T-helper 17 cell (primary cell): ENCODE measurements around the gene USB1. TPM values are rescaled to one million over a fixed set of nuclear protein-coding genes. Genes with fewer than 3 reads are reported as not detected.

ENCODE experiments used
- ATAC-seq: fragments of 150-1000 bp; cut with Tn5 transposase; 2 replicates; pipeline ENCODE4 v1.10.0; 2021; ENCODE audit warnings: mild to moderate bottlenecking, moderate library complexity
- DNase-seq, 3 donors: peaks; one replicate each; pipeline versions ENCODE4 v3.0.0 to v3.0.0-alpha.2; 2020 to 2021
- H3K9me3 ChIP-seq: one replicate; pipeline ENCODE4 v1.7.0; 2013; ENCODE audit warnings: low read length, mild to moderate bottlenecking; ENCODE audit not compliant: control insufficient read depth, poor library complexity, severe bottlenecking
- H3K27ac Mint-ChIP-seq: one replicate; pipeline ENCODE4 v1.8.0; 2022; ENCODE audit warnings: mild to moderate bottlenecking, moderate library complexity, mixed read lengths
- H3K27me3 Mint-ChIP-seq: one replicate; pipeline ENCODE4 v1.8.0; 2022; ENCODE audit warnings: mixed read lengths
- H3K36me3 Mint-ChIP-seq: one replicate; pipeline ENCODE4 v1.8.0; 2022; ENCODE audit warnings: low read depth, mixed read lengths
- H3K4me1 Mint-ChIP-seq: one replicate; pipeline ENCODE4 v1.8.0; 2022; ENCODE audit warnings: mild to moderate bottlenecking, mixed read lengths
- H3K4me3 Mint-ChIP-seq: one replicate; pipeline ENCODE4 v1.8.0; 2022; ENCODE audit warnings: mild to moderate bottlenecking, moderate library complexity, mixed read lengths
- total RNA-seq, 4 donors: library from RNA in 2 of 4; stranded (reverse) in 2 of 4; gene quantifications; one replicate each; pipeline ENCODE4 v1.2.3 and lab custom pipeline; 2022 to 2026

The USB1 gene
- total RNA-seq, 2 donors from 2014 or later = 34.1 to 35.7 TPM

- H3K9me3 ChIP-seq = no peaks in the 10 kb centered on the region
- Mint-ChIP-seq H3K4me3 (no peak overlapping the region), H3K27me3 (no peaks in the 10 kb centered on the region), H3K36me3 (no peaks in the 10 kb centered on the region), H3K4me1 (no peaks in the 10 kb centered on the region), H3K27ac (no peak overlapping the region)
- ATAC-seq = no peak
- no peak for DNase-seq
These were observed 39.9 kb downstream of the USB1 start for GRCh38 chr16:58040945-58041627.

DNA sequence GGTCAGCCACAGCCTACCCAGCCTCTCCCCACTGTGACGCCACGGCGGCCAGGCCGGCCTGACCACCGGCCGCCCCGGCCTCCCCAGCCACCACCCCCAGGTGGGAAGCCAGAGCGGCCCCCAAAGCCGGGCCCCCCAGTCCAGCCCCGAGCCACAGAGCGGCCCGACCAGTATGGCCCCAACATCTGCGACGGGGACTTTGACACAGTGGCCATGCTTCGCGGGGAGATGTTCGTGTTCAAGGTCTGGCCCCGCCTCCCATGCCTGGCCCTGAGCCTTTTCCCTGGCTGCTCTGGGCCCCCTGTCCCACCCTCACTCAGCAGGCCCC, 40.4 kb downstream of the USB1 start:
- Mint-ChIP-seq H3K27me3 (no peaks in the 10 kb centered on the region), H3K36me3 (no peaks in the 10 kb centered on the region), H3K4me1 (no peaks in the 10 kb centered on the region), H3K4me3 (no peak overlapping the region), H3K27ac (no peak overlapping the region)
- DNase-seq (no peak), ATAC-seq (no peak)
- no peaks in the 10 kb centered on the region for H3K9me3 ChIP-seq

DNA sequence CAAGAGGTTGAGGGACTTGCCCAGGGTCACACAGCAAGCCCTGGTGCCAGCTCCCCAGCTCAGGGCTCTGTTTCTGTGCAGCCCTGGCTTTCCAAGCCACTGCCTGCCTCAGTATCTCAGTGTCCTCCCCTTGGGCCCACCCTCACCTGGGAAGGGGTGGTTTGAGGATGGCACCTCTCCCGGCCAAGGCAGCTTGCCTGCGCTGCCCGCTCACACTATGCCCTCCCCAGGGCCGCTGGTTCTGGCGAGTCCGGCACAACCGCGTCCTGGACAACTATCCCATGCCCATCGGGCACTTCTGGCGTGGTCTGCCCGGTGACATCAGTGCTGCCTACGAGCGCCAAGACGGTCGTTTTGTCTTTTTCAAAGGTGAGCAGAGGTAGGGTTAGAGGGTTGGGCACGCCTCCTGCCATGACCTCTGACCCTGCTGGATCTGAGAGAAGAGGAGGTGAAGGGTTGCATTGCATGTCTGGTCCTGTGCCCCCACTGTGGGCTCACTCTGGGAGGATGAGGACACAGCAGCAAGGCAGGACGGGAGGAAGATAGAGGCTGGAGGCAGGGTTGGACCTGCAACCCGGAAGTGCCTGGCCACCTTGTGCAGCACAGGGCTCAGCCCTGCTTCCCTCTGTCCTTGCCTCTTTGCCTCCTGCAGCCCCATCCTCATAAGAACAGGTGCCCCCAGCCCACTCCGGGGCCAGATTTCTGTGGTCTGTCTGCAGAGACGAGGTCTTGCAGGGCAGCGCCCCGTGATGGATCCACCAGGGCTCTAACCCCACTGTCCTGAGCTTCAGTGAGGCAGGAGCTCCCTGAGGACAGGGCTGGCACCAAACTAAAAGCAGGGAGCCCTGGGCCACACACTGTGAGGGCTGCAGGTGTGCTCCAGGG, 41.0 kb downstream of the USB1 start:
- ATAC-seq = no peak
- no peak overlapping the region for H3K4me3 Mint-ChIP-seq

DNA sequence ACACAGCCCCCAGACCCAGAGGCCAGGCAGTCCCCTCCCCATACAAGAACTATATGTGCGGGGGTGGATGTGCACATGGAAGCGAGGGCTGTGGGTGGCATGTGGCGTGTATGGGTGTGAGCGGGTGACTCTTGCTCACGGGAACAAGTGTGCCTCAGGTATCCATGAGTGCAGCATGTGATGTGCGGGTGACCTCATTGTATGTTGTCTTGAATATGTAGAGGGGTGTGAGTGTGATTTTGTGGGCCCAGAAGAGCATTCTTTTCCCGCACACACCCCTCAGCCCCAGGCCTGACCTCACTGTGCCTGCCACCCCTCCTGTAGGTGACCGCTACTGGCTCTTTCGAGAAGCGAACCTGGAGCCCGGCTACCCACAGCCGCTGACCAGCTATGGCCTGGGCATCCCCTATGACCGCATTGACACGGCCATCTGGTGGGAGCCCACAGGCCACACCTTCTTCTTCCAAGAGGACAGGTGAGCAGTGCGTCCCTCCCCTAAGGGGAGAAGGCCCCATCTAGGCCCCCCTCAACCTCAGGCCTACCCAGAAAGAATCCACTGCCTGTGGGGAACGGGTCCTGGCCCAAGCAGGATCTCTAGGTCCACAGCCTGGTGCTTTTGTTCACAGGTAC, 41.8 kb downstream of the USB1 start:
- Mint-ChIP-seq H3K27ac (no peak overlapping the region), H3K27me3 (no peaks in the 10 kb centered on the region), H3K4me1 (no peaks in the 10 kb centered on the region), H3K4me3 (no peak overlapping the region), H3K36me3 (no peaks in the 10 kb centered on the region)
- ATAC-seq (no peak), DNase-seq (no peak)
- H3K9me3 ChIP-seq = no peaks in the 10 kb centered on the region

More for the DNA sequence above, 41.0 kb downstream of the USB1 start:
- H3K4me1 Mint-ChIP-seq = no peaks in the 10 kb centered on the region
- H3K36me3 Mint-ChIP-seq = no peaks in the 10 kb centered on the region
- no peaks in the 10 kb centered on the region for H3K9me3 ChIP-seq
- H3K27me3 Mint-ChIP-seq = no peaks in the 10 kb centered on the region
- no peak overlapping the region for H3K27ac Mint-ChIP-seq
- DNase-seq = no peak

DNA sequence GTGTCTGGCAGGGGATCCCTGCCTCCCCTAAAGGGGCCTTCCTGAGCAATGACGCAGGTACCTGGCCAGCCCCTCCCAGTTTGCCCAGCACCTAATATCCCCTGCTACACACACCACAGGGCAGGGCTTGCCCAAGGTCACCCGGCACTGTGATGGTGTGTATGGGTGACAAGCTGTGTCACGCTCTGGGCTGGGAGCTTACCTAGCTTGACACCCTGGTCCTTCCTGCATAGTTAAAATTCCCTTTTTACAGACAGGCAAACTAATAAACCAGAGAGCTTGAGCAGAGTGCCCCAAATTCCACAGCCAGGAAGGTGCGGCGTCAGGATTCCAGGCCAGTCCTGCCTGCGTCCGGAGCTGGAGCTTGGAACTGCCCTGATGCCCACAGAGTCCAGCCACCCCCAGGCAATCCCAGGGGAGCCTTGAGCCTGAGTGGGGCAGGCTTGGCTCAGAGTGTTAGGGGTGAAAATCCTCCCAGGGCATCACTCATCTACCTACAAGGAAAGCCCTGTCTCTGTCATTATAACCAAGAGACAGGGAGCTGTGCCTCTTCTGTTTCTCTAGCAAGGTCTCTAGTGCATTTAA, 42.5 kb downstream of the USB1 start:
- ATAC-seq (no peak), DNase-seq (no peak)
- no peaks in the 10 kb centered on the region for H3K27me3 Mint-ChIP-seq
- H3K36me3 Mint-ChIP-seq = no peaks in the 10 kb centered on the region
- no peaks in the 10 kb centered on the region for H3K9me3 ChIP-seq
- H3K4me1 Mint-ChIP-seq = no peaks in the 10 kb centered on the region
- H3K4me3 Mint-ChIP-seq = no peak overlapping the region
- no peak overlapping the region for H3K27ac Mint-ChIP-seq

DNA sequence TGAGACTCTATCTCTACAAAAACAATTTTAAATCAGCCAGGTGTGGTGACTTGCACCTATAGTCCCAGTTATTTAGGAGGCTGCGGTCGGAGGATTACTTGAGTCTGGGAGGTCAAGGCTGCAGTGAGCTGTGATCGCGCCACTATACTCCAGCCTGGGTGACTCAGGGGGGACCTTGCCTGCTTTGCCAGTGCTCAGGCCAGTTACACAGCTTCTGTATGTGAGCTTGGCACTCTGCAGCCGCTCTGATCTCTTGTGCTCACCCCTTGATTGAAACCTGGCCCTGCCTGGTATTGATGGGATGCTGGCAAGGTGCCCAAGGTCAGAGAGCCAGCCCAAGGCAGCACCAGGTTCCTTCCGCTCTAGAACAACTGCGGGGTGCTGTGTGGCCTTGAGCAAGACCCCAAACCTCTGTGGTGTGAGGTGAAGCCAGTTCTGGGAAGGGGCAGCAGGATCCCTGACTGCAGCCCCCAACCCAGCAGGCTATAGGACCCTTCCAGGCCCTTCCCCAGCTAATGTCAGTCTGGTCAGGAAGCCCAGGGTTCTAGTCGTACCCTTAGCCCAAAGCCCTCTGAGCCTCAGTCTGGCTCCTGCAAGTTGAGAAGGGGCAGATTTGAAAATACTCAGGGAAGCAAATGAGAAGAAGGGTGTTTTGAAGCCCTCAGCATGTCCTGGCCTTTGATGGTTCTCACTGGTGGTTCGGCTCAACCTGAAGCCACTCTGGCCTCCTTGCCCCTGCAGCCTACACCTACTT, 43.2 kb downstream of the USB1 start:
- Mint-ChIP-seq H3K27me3 (no peaks in the 10 kb centered on the region), H3K4me3 (no peak overlapping the region), H3K27ac (no peak overlapping the region), H3K36me3 (no peaks in the 10 kb centered on the region), H3K4me1 (no peaks in the 10 kb centered on the region)
- ATAC-seq (no peak), DNase-seq (no peak)
- no peaks in the 10 kb centered on the region for H3K9me3 ChIP-seq

DNA sequence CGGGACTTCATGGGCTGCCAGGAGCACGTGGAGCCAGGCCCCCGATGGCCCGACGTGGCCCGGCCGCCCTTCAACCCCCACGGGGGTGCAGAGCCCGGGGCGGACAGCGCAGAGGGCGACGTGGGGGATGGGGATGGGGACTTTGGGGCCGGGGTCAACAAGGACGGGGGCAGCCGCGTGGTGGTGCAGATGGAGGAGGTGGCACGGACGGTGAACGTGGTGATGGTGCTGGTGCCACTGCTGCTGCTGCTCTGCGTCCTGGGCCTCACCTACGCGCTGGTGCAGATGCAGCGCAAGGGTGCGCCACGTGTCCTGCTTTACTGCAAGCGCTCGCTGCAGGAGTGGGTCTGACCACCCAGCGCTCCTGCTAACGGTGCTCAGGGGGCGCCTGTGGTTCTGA, 43.9 kb downstream of the USB1 start:
- Mint-ChIP-seq H3K27ac (no peak overlapping the region), H3K27me3 (no peaks in the 10 kb centered on the region), H3K4me1 (no peaks in the 10 kb centered on the region), H3K4me3 (no peak overlapping the region), H3K36me3 (no peaks in the 10 kb centered on the region)
- H3K9me3 ChIP-seq = no peaks in the 10 kb centered on the region
- DNase-seq (no peak), ATAC-seq (no peak)

GRCh38 chr16:58046054-58046881, 45.1 kb downstream of the USB1 start:
- DNase-seq = no peak
- no peaks in the 10 kb centered on the region for H3K9me3 ChIP-seq
- no peaks in the 10 kb centered on the region for H3K4me1 Mint-ChIP-seq
- H3K27ac Mint-ChIP-seq = no peak overlapping the region
- no peak overlapping the region for H3K4me3 Mint-ChIP-seq
- no peak for ATAC-seq
- H3K36me3 Mint-ChIP-seq = no peaks in the 10 kb centered on the region
- no peaks in the 10 kb centered on the region for H3K27me3 Mint-ChIP-seq

DNA sequence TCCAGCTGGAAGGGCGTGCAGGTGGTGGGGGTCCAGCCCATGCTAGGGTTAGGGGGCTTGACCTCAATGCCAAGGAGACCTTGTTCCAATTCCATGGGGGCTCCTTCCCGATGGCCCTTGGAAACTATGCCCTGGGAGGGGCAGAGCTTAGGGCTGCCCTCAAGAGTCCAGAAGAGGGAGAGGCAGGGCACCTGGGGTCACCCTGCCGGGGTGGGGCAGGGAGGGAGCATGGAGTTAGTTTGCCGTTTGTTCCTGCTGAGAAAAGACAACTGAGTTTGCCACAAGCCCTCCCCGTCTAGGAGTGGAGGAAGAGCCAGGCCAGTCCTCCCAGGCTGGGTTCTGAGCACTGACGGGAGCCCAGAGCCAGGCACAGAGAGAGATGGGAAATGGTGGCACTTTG, 45.7 kb downstream of the USB1 start:
- Mint-ChIP-seq H3K27ac (no peak overlapping the region), H3K27me3 (no peaks in the 10 kb centered on the region), H3K4me1 (no peaks in the 10 kb centered on the region), H3K4me3 (no peak overlapping the region), H3K36me3 (no peaks in the 10 kb centered on the region)
- H3K9me3 ChIP-seq = no peaks in the 10 kb centered on the region
- DNase-seq (no peak), ATAC-seq (no peak)

GRCh38 chr16:58047557-58048348, 46.5 kb downstream of the USB1 start:
- Mint-ChIP-seq H3K27ac (no peak overlapping the region), H3K27me3 (no peaks in the 10 kb centered on the region), H3K4me1 (no peaks in the 10 kb centered on the region), H3K36me3 (no peaks in the 10 kb centered on the region), H3K4me3 (no peak overlapping the region)
- DNase-seq (no peak), ATAC-seq (no peak)
- no peaks in the 10 kb centered on the region for H3K9me3 ChIP-seq

- no peaks in the 10 kb centered on the region for H3K27me3 Mint-ChIP-seq
- no peak overlapping the region for H3K4me3 Mint-ChIP-seq
- H3K4me1 Mint-ChIP-seq = no peaks in the 10 kb centered on the region
- no peak overlapping the region for H3K27ac Mint-ChIP-seq
- ATAC-seq (no peak), DNase-seq (no peak)
- H3K36me3 Mint-ChIP-seq = no peaks in the 10 kb centered on the region
- H3K9me3 ChIP-seq = no peaks in the 10 kb centered on the region
These were observed 47.5 kb downstream of the USB1 start for GRCh38 chr16:58048494-58049231.
